Measurements from ENCODE around the gene AZU1.

GRCh38 chr19:855566-856120 is 28.0 kb downstream of the AZU1 start:
- TF ChIP-seq CTCF (IDR thresholded peaks at IDR 0.05; ENCODE audit: insufficient read depth, low read length, poor library complexity, severe bottlenecking) (no peak), EZH2phosphoT487 (conservative IDR thresholded peaks at IDR 0.05; ENCODE audit: low read length) (no peak)
